Measurements from ENCODE around the gene NATD1.

The NATD1 gene

DNA sequence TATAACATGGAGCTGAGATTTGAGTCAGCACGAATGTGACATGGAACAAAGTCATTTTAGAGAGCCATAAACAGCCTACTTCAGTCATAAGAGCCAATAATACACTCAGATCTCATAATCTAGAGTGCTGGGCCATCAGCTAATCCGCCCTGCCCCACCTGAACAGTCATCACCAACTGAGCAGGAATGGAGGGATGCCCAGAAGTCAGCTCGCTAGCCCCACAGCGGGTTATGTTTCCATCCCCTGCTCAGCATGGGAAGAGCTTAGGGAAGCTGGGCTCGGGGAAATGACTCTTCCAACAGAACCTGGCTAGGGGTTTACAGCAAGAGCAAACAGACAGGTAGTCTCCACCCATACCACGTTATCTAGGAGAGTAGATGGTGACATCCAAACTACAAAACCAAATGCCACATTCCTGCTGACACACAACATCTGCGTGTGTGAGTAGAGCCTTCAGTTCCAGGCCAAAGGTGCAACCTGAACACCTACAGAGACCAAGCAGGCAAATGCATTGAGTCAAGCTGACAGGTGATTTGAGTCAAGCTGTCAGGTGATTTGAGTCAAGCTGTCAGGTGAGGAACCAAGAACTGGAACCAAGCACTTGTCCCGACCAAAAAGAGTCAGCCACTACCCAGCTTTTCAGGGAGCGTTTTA is 41.3 kb downstream of the NATD1 start:
- DNase-seq (ENCODE audit: low read depth), result no peak
- in situ Hi-C loops (cut with HindIII; ENCODE audit: low sequenced_read_pairs), result no loop called here
- TF ChIP-seq CTCF (IDR thresholded peaks at IDR 0.05; ENCODE audit: low read depth, low read length, missing control alignments), result no peak

GRCh38 chr17:21210411-21211076 is 42.7 kb downstream of the NATD1 start:
- in situ Hi-C loops (cut with HindIII; ENCODE audit: low sequenced_read_pairs), result no loop called here
- DNase-seq (ENCODE audit: low read depth), result no peak
- H3K4me3 ChIP-seq (ENCODE audit: low read depth, low read length), result no peak overlapping the region
- no peak for TF ChIP-seq CTCF (IDR thresholded peaks at IDR 0.05; ENCODE audit: low read depth, low read length, missing control alignments)

More for the DNA sequence above, 41.3 kb downstream of the NATD1 start:
- H3K4me3 ChIP-seq (ENCODE audit: low read depth, low read length), result no peak overlapping the region

GRCh38 chr17:21209511-21210175 is 43.6 kb downstream of the NATD1 start:
- H3K4me3 ChIP-seq (ENCODE audit: low read depth, low read length), result no peak overlapping the region
- in situ Hi-C loops (cut with HindIII; ENCODE audit: low sequenced_read_pairs), result no loop called here
- no peak for TF ChIP-seq CTCF (IDR thresholded peaks at IDR 0.05; ENCODE audit: low read depth, low read length, missing control alignments)
- DNase-seq (ENCODE audit: low read depth), result no peak

DNA sequence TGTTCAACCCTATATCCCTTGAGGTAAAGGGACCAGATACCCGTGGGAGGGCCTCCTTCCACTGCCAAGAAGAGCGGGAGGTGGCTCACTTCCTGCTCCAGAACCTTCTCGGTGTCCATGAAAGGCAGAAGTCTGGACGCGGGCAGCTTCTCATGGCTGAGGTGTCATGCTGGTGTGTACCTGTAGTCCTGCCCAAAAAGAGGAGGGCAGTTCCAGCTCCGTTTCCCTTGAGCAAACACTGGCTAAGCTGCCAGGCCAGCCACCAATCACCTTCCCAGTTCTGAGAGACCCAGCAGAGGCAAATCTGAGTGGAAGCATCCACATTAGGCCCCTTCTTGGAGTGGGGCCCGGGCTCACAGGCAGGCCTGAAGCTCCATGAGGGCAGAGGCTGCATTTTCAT is 44.9 kb downstream of the NATD1 start:
- H3K4me3 ChIP-seq (ENCODE audit: low read depth, low read length), result no peak overlapping the region
- TF ChIP-seq CTCF (IDR thresholded peaks at IDR 0.05; ENCODE audit: low read depth, low read length, missing control alignments), result no peak
- in situ Hi-C loops (cut with HindIII; ENCODE audit: low sequenced_read_pairs), result no loop called here
- DNase-seq (ENCODE audit: low read depth), result no peak

DNA sequence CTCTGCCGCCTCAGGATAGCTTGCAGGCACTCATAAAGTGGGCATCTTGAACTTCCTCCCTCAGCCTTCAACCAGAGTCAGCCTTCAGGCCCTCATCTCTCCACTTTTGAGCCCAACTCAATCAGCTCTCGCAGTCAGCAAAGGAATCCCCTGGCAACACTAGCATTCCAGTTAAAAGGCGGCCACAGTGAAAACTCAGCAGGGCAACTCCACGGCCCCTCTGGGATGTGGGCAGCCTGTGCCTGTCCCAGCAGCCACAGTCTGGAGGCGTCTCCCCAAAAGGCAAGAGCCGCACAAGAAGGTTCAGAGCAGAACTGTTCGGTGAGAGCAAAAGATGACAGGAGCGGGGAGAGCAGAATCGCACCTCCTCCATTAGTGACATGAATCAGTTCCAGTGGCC is 48.3 kb downstream of the NATD1 start:
- in situ Hi-C loops (cut with HindIII; ENCODE audit: low sequenced_read_pairs), result loop anchor here (5.0 kb wide), 1 partner anchor 72 kb away; no protein-coding TSS in a partner anchor
- no peak for DNase-seq (ENCODE audit: low read depth)
- no peak overlapping the region for H3K4me3 ChIP-seq (ENCODE audit: low read depth, low read length)
- TF ChIP-seq CTCF (IDR thresholded peaks at IDR 0.05; ENCODE audit: low read depth, low read length, missing control alignments), result no peak

- no peak overlapping the region for H3K4me3 ChIP-seq (ENCODE audit: low read depth, low read length)
- TF ChIP-seq CTCF (IDR thresholded peaks at IDR 0.05; ENCODE audit: low read depth, low read length, missing control alignments), result no peak
- no peak for DNase-seq (ENCODE audit: low read depth)
- in situ Hi-C loops (cut with HindIII; ENCODE audit: low sequenced_read_pairs), result loop anchor here (5.0 kb wide), 1 partner anchor 75 kb away; no protein-coding TSS in a partner anchor
Observed at GRCh38 chr17:21202512-21202911, 50.7 kb downstream of the NATD1 start.
